ENCODE data around the gene TMED5.
"Not testable (repeated sequence)": the region's sequence is repeated elsewhere in the genome, so short reads cannot be mapped to it uniquely, and the experiment has no call there.

Gene TMED5

GRCh38 chr1:93171549-93172034 is 8.6 kb downstream of the TMED5 start:
- DNase-seq: no peak

- DNase-seq: not testable (repeated sequence)
These were observed 10.0 kb downstream of the TMED5 start for GRCh38 chr1:93170141-93170678.

- DNase-seq: no peak
These were observed 13.2 kb downstream of the TMED5 start for GRCh38 chr1:93167006-93167405.

- not testable (repeated sequence) for DNase-seq
These were observed 14.3 kb downstream of the TMED5 start for GRCh38 chr1:93165895-93166294.

- DNase-seq: no peak
These were observed 15.4 kb downstream of the TMED5 start for GRCh38 chr1:93164816-93165215.

- DNase-seq: not testable (repeated sequence)
These were observed 16.9 kb downstream of the TMED5 start for GRCh38 chr1:93163314-93163713.

GRCh38 chr1:93159337-93159736 is 20.9 kb downstream of the TMED5 start:
- DNase-seq: no peak

- no peak for DNase-seq
These were observed 24.9 kb downstream of the TMED5 start for GRCh38 chr1:93155335-93155734.

- no peak for DNase-seq
These were observed 25.3 kb downstream of the TMED5 start for GRCh38 chr1:93154898-93155297.

GRCh38 chr1:93152835-93153234 is 27.4 kb downstream of the TMED5 start:
- DNase-seq: no peak

- DNase-seq: no peak
These were observed 28.7 kb downstream of the TMED5 start for GRCh38 chr1:93151474-93151873.

GRCh38 chr1:93150729-93151128 is 29.5 kb downstream of the TMED5 start:
- DNase-seq: no peak

- DNase-seq: no peak
These were observed 32.2 kb downstream of the TMED5 start for GRCh38 chr1:93148001-93148400.

GRCh38 chr1:93143769-93144168 is 36.4 kb downstream of the TMED5 start:
- DNase-seq: no peak

GRCh38 chr1:93143136-93143535 is 37.1 kb downstream of the TMED5 start:
- no peak for DNase-seq

- no peak for DNase-seq
These were observed 38.1 kb downstream of the TMED5 start for GRCh38 chr1:93142161-93142560.

- no peak for DNase-seq
These were observed 40.1 kb downstream of the TMED5 start for GRCh38 chr1:93140106-93140505.

- no peak for DNase-seq
These were observed 42.5 kb downstream of the TMED5 start for GRCh38 chr1:93137604-93138292.

GRCh38 chr1:93136445-93136844 is 43.8 kb downstream of the TMED5 start:
- no peak for DNase-seq

- no peak for DNase-seq
These were observed 47.6 kb downstream of the TMED5 start for GRCh38 chr1:93132638-93133037.

- DNase-seq: no peak
These were observed 50.6 kb downstream of the TMED5 start for GRCh38 chr1:93129507-93130099.

- DNase-seq: no peak
These were observed 55.5 kb downstream of the TMED5 start for GRCh38 chr1:93124556-93125355.

- no peak for DNase-seq
These were observed 56.9 kb downstream of the TMED5 start for GRCh38 chr1:93123201-93123783.

All from NCI-H446 treated with DMSO at 0.1 percent for 48 hours (cell line).